IPS DF 6.9 (cell line): Measurements from ENCODE around the gene PEX11A.

Experiments used
- DNase-seq: peaks from one replicate; pipeline ENCODE4 v3.0.0-alpha.2; 2013; ENCODE audit warnings: low read depth, low spot score
- H3K27ac ChIP-seq: one replicate; pipeline ENCODE4 v1.5.1; 2013; ENCODE audit warnings: low read length, control low read depth
- H3K27me3 ChIP-seq: 2 replicates; pipeline ENCODE4 v1.6.1; 2013; ENCODE audit warnings: mild to moderate bottlenecking, low read length; ENCODE audit not compliant: control insufficient read depth, insufficient read depth
- H3K36me3 ChIP-seq: 2 replicates; pipeline ENCODE4 v1.6.1; 2013; ENCODE audit warnings: low read length; ENCODE audit not compliant: control insufficient read depth, insufficient read depth
- H3K4me1 ChIP-seq: 2 replicates; pipeline ENCODE4 v1.6.1; 2013; ENCODE audit warnings: low read length; ENCODE audit not compliant: control insufficient read depth, insufficient read depth
- H3K4me3 ChIP-seq: 2 replicates; pipeline ENCODE4 v1.5.1; 2013; ENCODE audit warnings: mild to moderate bottlenecking, low read length
- H3K9me3 ChIP-seq: 2 replicates; pipeline ENCODE4 v1.6.1; 2013; ENCODE audit warnings: low read length, inconsistent platforms; ENCODE audit not compliant: control insufficient read depth, insufficient read depth
- WGBS: extraction: QIAGEN DNeasy Blood & Tissue Kit; methylation state at CpG from one replicate; pipeline ENCODE4 v1.1.7; 2013; ENCODE audit warnings: mixed read lengths, missing lambda C conversion rate; ENCODE audit not compliant: insufficient read length, insufficient coverage; 5-methylcytosine and 5-hydroxymethylcytosine counted together

The PEX11A gene

GRCh38 chr15:89677381-89677780 is 13.2 kb downstream of the PEX11A start:
- WGBS: no CpG with 5 or more reads among the region's 1 CpG
- Histone ChIP-seq H3K36me3 (no peaks in the 10 kb centered on the region), H3K27me3 (no peaks in the 10 kb centered on the region), H3K27ac (no peak overlapping the region), H3K4me3 (no peak overlapping the region), H3K4me1 (no peaks in the 10 kb centered on the region), H3K9me3 (no peaks in the 10 kb centered on the region)
- no peak for DNase-seq

GRCh38 chr15:89675606-89676005 is 14.9 kb downstream of the PEX11A start:
- Histone ChIP-seq H3K27ac (no peak overlapping the region), H3K4me3 (no peak overlapping the region), H3K27me3 (no peaks in the 10 kb centered on the region), H3K9me3 (no peaks in the 10 kb centered on the region), H3K4me1 (no peaks in the 10 kb centered on the region), H3K36me3 (no peaks in the 10 kb centered on the region)
- WGBS: no CpG with 5 or more reads among the region's 6 CpGs
- DNase-seq: no peak

GRCh38 chr15:89674526-89674925 is 16.0 kb downstream of the PEX11A start:
- no peak overlapping the region for H3K4me3 ChIP-seq
- H3K36me3 ChIP-seq: no peaks in the 10 kb centered on the region
- WGBS: no CpG with 5 or more reads among the region's 4 CpGs
- H3K27ac ChIP-seq: no peak overlapping the region
- DNase-seq: no peak
- no peaks in the 10 kb centered on the region for H3K27me3 ChIP-seq
- H3K9me3 ChIP-seq: no peaks in the 10 kb centered on the region
- H3K4me1 ChIP-seq: no peaks in the 10 kb centered on the region

GRCh38 chr15:89673165-89673512 is 17.4 kb downstream of the PEX11A start:
- no peaks in the 10 kb centered on the region for H3K36me3 ChIP-seq
- H3K4me1 ChIP-seq: no peaks in the 10 kb centered on the region
- no peaks in the 10 kb centered on the region for H3K27me3 ChIP-seq
- peak; percentile 72 for DNase-seq
- no peak overlapping the region for H3K27ac ChIP-seq
- no peak overlapping the region for H3K4me3 ChIP-seq
- no peaks in the 10 kb centered on the region for H3K9me3 ChIP-seq
- no CpG with 5 or more reads among the region's 12 CpGs for WGBS

- Histone ChIP-seq H3K36me3 (no peaks in the 10 kb centered on the region; the same call in 1 of the 2 replicates), H3K9me3 (no peaks in the 10 kb centered on the region), H3K4me1 (no peaks in the 10 kb centered on the region), H3K27me3 (no peaks in the 10 kb centered on the region), H3K4me3 (no peak overlapping the region), H3K27ac (no peak overlapping the region)
- no peak for DNase-seq
- WGBS: no CpG with 5 or more reads among the region's 12 CpGs
Measured at GRCh38 chr15:89672221-89673164, 18.1 kb downstream of the PEX11A start.

GRCh38 chr15:89671687-89672086 is 18.9 kb downstream of the PEX11A start:
- WGBS: no CpG with 5 or more reads among the region's 4 CpGs
- no peaks in the 10 kb centered on the region for H3K27me3 ChIP-seq
- no peaks in the 10 kb centered on the region for H3K9me3 ChIP-seq
- no peak overlapping the region for H3K4me3 ChIP-seq
- H3K4me1 ChIP-seq: no peaks in the 10 kb centered on the region
- no peaks in the 10 kb centered on the region; the same call in 1 of the 2 replicates for H3K36me3 ChIP-seq
- no peak overlapping the region for H3K27ac ChIP-seq
- DNase-seq: no peak

- no peaks in the 10 kb centered on the region; the same call in 1 of the 2 replicates for H3K36me3 ChIP-seq
- WGBS: no CpG with 5 or more reads among the region's 12 CpGs
- H3K27me3 ChIP-seq: no peaks in the 10 kb centered on the region
- 0 out of 2 replicates have a peak, but pooled peaks cover 2% of the 10 kb centered on the region for H3K4me1 ChIP-seq
- no peak for DNase-seq
- no peak overlapping the region for H3K4me3 ChIP-seq
- H3K27ac ChIP-seq: no peak overlapping the region
- H3K9me3 ChIP-seq: no peaks in the 10 kb centered on the region
Measured at GRCh38 chr15:89670971-89671560, 19.5 kb downstream of the PEX11A start.

- WGBS: no CpG with 5 or more reads among the region's 15 CpGs
Measured at GRCh38 chr15:89669941-89670340, 20.6 kb downstream of the PEX11A start.

GRCh38 chr15:89669309-89669865 is 21.2 kb downstream of the PEX11A start:
- WGBS: no CpG with 5 or more reads among the region's 9 CpGs
- Histone ChIP-seq H3K4me3 (no peak overlapping the region), H3K27ac (no peak overlapping the region), H3K4me1 (0 out of 2 replicates have a peak, but pooled peaks cover 2% of the 10 kb centered on the region), H3K27me3 (peaks cover 5% of the 10 kb centered on the region), H3K9me3 (no peaks in the 10 kb centered on the region), H3K36me3 (no peaks in the 10 kb centered on the region; the same call in 1 of the 2 replicates)
- DNase-seq: no peak

More at GRCh38 chr15:89669941-89670340, 20.6 kb downstream of the PEX11A start:
- Histone ChIP-seq H3K27me3 (peaks cover under 1% of the 10 kb centered on the region), H3K4me3 (no peak overlapping the region), H3K27ac (no peak overlapping the region), H3K4me1 (0 out of 2 replicates have a peak, but pooled peaks cover 2% of the 10 kb centered on the region), H3K9me3 (no peaks in the 10 kb centered on the region), H3K36me3 (no peaks in the 10 kb centered on the region; the same call in 1 of the 2 replicates)
- DNase-seq: no peak

GRCh38 chr15:89668171-89668570 is 22.4 kb downstream of the PEX11A start:
- no peaks in the 10 kb centered on the region for H3K9me3 ChIP-seq
- no peak for DNase-seq
- no peaks in the 10 kb centered on the region; the same call in 1 of the 2 replicates for H3K36me3 ChIP-seq
- peaks cover 6% of the 10 kb centered on the region for H3K27me3 ChIP-seq
- H3K27ac ChIP-seq: no peak overlapping the region
- WGBS: no CpG with 5 or more reads among the region's 3 CpGs
- no peak overlapping the region for H3K4me3 ChIP-seq
- H3K4me1 ChIP-seq: 0 out of 2 replicates have a peak, but pooled peaks cover 2% of the 10 kb centered on the region
